ENCODE data around the gene CSRP1. TPM values are rescaled to one million over a fixed set of nuclear protein-coding genes. Genes with fewer than 3 reads are reported as not detected.

CSRP1 gene
- total and polyA plus RNA-seq, 2 of the 13 experiments (the other 11 are each of a cell fraction or from before 2014, with no cell fraction given), result 17.7 to 68.9 TPM

- TF ChIP-seq ZBTB39 (CRISPR knock-in tag; IDR thresholded peaks at IDR 0.05) (no peak), TEAD3 (CRISPR knock-in tag; optimal IDR thresholded peaks at IDR 0.05; ENCODE audit: borderline replicate concordance) (peak; percentile 79), FOXA3 (CRISPR knock-in tag; IDR thresholded peaks at IDR 0.05) (peak; percentile 66), ZBTB3 (CRISPR knock-in tag; IDR thresholded peaks at IDR 0.05; ENCODE audit: borderline replicate concordance, low read depth) (no peak), ATF3 (CRISPR knock-in tag; IDR thresholded peaks at IDR 0.05) (peak; percentile 49; the same call in 1 of the 2 replicates), ZNF569 (CRISPR knock-in tag; IDR thresholded peaks at IDR 0.05; ENCODE audit: borderline replicate concordance) (no peak), ZNF343 (CRISPR knock-in tag; IDR thresholded peaks at IDR 0.05) (no peak), USF2 (IDR thresholded peaks at IDR 0.05; ENCODE audit: low read depth, low read length) (no peak), USF2 (CRISPR knock-in tag; IDR thresholded peaks at IDR 0.05; ENCODE audit: borderline replicate concordance) (peak; percentile 27; the same call in 1 of the 2 replicates), U2AF1 (optimal IDR thresholded peaks at IDR 0.05; ENCODE audit: low read depth, low read length) (no peak), ZHX2 (IDR thresholded peaks at IDR 0.05; ENCODE audit: low read depth) (no peak), ZHX2 (CRISPR knock-in tag; IDR thresholded peaks at IDR 0.05; ENCODE audit: borderline replicate concordance) (no peak), PRPF4 (IDR thresholded peaks at IDR 0.05; ENCODE audit: low read depth, low read length, poor library complexity, severe bottlenecking) (no peak), GPBP1L1 (CRISPR knock-in tag; IDR thresholded peaks at IDR 0.05) (no peak), ZNF256 (CRISPR knock-in tag; conservative IDR thresholded peaks at IDR 0.05) (no peak), FOXA1 (IDR thresholded peaks at IDR 0.05) (no peak), FOXA1 (CRISPR knock-in tag; IDR thresholded peaks at IDR 0.05) (peak; percentile 62), U2AF2 (IDR thresholded peaks at IDR 0.05; ENCODE audit: low read depth, low read length) (no peak)
These were observed 3.3 kb downstream of the CSRP1 start (continued) for GRCh38 chr1:201503397-201504176.
